KMS-11 (cell line): ENCODE measurements around the gene MYH15.

Experiments
- H2AFZ ChIP-seq: fragments of 200-600 bp; sonication (generic); 2 replicates; pipeline ENCODE4 v1.6.1; 2016; ENCODE audit warnings: antibody characterized with exemption, mixed run types, low read depth
- H3K27ac ChIP-seq: fragments of 200-600 bp; sonication (generic); 2 replicates; pipeline ENCODE4 v1.6.1; 2016; ENCODE audit warnings: mild to moderate bottlenecking, mixed run types
- H3K27me3 ChIP-seq: fragments of 200-600 bp; sonication (generic); 2 replicates; pipeline ENCODE4 v1.6.1; 2017; ENCODE audit warnings: mild to moderate bottlenecking, low read depth, mixed run types, moderate library complexity; ENCODE audit not compliant: insufficient read depth
- H3K36me3 ChIP-seq: fragments of 200-600 bp; sonication (generic); 2 replicates; pipeline ENCODE4 v1.6.1; 2017; ENCODE audit warnings: mild to moderate bottlenecking, mixed run types; ENCODE audit not compliant: insufficient read depth
- H3K4me1 ChIP-seq: fragments of 200-600 bp; sonication (generic); 2 replicates; pipeline ENCODE4 v1.6.1; 2016; ENCODE audit warnings: mild to moderate bottlenecking, low read depth, mixed run types; ENCODE audit not compliant: poor library complexity, severe bottlenecking
- H3K4me2 ChIP-seq: fragments of 200-600 bp; sonication (generic); 2 replicates; pipeline ENCODE4 v1.7.0; 2016; ENCODE audit warnings: mild to moderate bottlenecking, mixed run types
- H3K4me3 ChIP-seq: fragments of 200-600 bp; sonication (generic); IDR thresholded peaks from 2 replicates; pipeline ENCODE4 v1.6.1; 2017; ENCODE audit warnings: low read depth, low read length, mixed read lengths; ENCODE audit not compliant: insufficient read depth
- H3K79me2 ChIP-seq: fragments of 200-600 bp; sonication (generic); 2 replicates; pipeline ENCODE4 v1.6.1; 2016; ENCODE audit warnings: low read depth, mixed run types; ENCODE audit not compliant: insufficient read depth
- H3K9ac ChIP-seq: fragments of 200-600 bp; sonication (generic); 2 replicates; pipeline ENCODE4 v1.6.1; 2016; ENCODE audit warnings: mild to moderate bottlenecking, mixed run types
- H4K20me1 ChIP-seq: fragments of 200-600 bp; sonication (generic); 2 replicates; pipeline ENCODE4 v1.6.1; 2016; ENCODE audit warnings: mild to moderate bottlenecking, mixed run types; ENCODE audit not compliant: insufficient read depth
- CTCF ChIP-seq: fragments of 200-600 bp; sonication (generic); conservative IDR thresholded peaks from 2 replicates; pipeline ENCODE4 v1.6.1; 2017; ENCODE audit warnings: low read depth, mild to moderate bottlenecking, antibody characterized with exemption, low read length, moderate library complexity, mixed read lengths

The MYH15 gene

DNA sequence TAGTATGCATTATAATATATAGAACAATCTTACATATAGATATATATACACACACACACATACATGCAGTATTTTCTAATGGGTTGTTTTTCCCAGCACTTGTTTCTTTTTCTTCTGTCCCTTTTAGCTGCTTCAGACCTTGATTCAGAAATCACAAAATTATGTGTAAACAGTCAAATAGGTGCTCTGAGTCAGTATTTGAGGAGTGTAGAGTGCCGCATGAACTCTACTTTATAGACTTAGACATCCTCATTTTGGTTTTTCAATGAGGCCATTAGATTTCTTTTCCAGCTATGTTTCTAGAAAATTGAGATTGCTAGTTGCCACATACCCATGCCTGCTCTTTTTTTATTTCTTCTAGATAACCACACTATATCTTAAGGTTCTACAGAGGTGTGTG is 155.8 kb downstream of the MYH15 start:
- no peaks in the 10 kb centered on the region for H3K4me1 ChIP-seq
- no peak overlapping the region for H3K9ac ChIP-seq
- no peaks in the 10 kb centered on the region for H3K27me3 ChIP-seq
- H3K4me3 ChIP-seq, result no peak overlapping the region
- H3K79me2 ChIP-seq, result no peaks in the 10 kb centered on the region
- no peak overlapping the region for H2AFZ ChIP-seq
- H3K36me3 ChIP-seq, result no peaks in the 10 kb centered on the region
- TF ChIP-seq CTCF, result no peak
- no peaks in the 10 kb centered on the region for H4K20me1 ChIP-seq
- H3K4me2 ChIP-seq, result no peak overlapping the region
- no peak overlapping the region for H3K27ac ChIP-seq

- H3K36me3 ChIP-seq, result no peaks in the 10 kb centered on the region
- H3K9ac ChIP-seq, result no peak overlapping the region
- no peaks in the 10 kb centered on the region for H3K79me2 ChIP-seq
- no peak overlapping the region for H3K4me2 ChIP-seq
- no peak overlapping the region for H2AFZ ChIP-seq
- H3K27ac ChIP-seq, result no peak overlapping the region
- no peaks in the 10 kb centered on the region for H3K27me3 ChIP-seq
- no peak for TF ChIP-seq CTCF
- H3K4me1 ChIP-seq, result no peaks in the 10 kb centered on the region
- no peaks in the 10 kb centered on the region for H4K20me1 ChIP-seq
- H3K4me3 ChIP-seq, result no peak overlapping the region
Observed at GRCh38 chr3:108352176-108352575, 158.2 kb downstream of the MYH15 start.

- TF ChIP-seq CTCF, result no peak
- Histone ChIP-seq H3K4me3 (no peak overlapping the region), H4K20me1 (no peaks in the 10 kb centered on the region), H3K36me3 (no peaks in the 10 kb centered on the region), H3K79me2 (no peaks in the 10 kb centered on the region), H3K4me2 (no peak overlapping the region), H3K27me3 (no peaks in the 10 kb centered on the region), H2AFZ (no peak overlapping the region), H3K9ac (no peak overlapping the region), H3K4me1 (peaks cover 5% of the 10 kb centered on the region), H3K27ac (no peak overlapping the region)
Observed at GRCh38 chr3:108346301-108347227, 163.8 kb downstream of the MYH15 start.

DNA sequence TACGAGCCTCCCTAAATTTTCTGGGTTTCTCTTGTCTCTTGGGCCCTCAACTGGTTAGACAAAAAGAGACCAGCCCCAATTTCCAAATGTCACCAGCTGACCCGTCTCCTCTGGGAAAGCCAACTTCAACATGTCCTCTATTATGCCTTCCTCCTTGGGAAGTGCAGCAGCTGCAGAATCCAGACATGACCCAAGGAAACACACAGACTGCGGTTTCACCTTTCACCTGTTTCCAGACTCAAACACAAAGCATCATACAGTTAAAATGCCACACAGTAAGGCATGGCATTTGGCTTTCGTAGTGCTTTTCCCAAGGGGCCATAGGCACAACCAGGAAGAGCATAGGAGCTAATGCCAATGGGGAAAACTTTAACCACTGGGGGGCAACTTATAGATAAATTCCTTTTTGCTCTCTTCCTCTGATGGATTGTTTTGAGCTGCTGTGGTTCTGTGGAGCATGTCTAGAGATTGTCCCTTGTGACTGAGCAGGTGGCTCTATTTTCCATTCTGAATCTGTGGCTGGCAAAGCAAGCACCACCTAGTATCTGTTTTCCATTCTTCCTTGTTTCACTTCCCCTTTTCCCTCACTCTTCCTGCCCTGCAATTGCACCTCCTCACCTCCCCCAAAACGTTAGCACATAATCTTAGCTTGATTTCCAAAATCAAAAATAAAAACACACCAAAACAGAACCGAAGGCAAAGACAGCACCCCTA is 164.7 kb downstream of the MYH15 start:
- H3K4me1 ChIP-seq, result peaks cover 5% of the 10 kb centered on the region
- no peaks in the 10 kb centered on the region for H3K27me3 ChIP-seq
- no peaks in the 10 kb centered on the region for H4K20me1 ChIP-seq
- H3K9ac ChIP-seq, result no peak overlapping the region
- H3K4me3 ChIP-seq, result no peak overlapping the region
- no peaks in the 10 kb centered on the region for H3K79me2 ChIP-seq
- TF ChIP-seq CTCF, result no peak
- H3K4me2 ChIP-seq, result no peak overlapping the region
- H3K36me3 ChIP-seq, result no peaks in the 10 kb centered on the region
- H2AFZ ChIP-seq, result no peak overlapping the region
- H3K27ac ChIP-seq, result no peak overlapping the region
